VCaP (cell line): Measurements from ENCODE around the gene SLC8A3.

Experiments used
- H3K27ac ChIP-seq: fragments of 450-650 bp; 2 replicates; pipeline ENCODE4 v1.5.1; 2017
- TF ChIP-seq, protein P1 (sequence below): fragments of 450-650 bp; conservative IDR thresholded peaks from 2 replicates; pipeline ENCODE4 v1.5.1; 2017; ENCODE audit warnings: mild to moderate bottlenecking, moderate library complexity

Gene SLC8A3

DNA sequence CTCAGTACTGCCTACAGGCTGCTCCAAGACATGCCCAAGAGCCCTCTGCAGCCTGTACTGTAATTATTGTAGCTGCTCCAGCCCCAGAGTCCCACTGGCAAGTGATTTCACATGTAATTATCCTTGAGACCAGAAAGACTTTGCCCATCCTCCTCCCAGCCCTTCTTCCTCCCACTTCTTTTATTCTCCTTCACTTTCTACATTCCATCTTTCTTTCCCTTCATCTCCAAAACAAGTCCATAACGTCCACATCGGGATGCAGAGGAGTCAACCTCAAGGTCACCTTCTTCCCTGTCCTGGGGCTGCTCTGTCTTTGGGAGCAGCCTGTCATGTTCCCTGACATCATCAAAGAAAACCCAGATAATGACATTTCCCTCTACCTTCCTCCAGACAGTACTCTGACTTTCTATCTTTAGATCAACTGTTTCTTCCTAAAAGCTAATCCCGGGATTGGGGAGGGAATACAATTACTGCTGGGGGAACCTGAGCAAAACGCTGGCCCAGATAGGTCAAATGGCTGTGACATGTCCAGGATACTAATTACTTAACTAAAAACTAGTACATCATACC lies 39.1 kb downstream of the SLC8A3 start:
- TF ChIP-seq, protein P1, sequence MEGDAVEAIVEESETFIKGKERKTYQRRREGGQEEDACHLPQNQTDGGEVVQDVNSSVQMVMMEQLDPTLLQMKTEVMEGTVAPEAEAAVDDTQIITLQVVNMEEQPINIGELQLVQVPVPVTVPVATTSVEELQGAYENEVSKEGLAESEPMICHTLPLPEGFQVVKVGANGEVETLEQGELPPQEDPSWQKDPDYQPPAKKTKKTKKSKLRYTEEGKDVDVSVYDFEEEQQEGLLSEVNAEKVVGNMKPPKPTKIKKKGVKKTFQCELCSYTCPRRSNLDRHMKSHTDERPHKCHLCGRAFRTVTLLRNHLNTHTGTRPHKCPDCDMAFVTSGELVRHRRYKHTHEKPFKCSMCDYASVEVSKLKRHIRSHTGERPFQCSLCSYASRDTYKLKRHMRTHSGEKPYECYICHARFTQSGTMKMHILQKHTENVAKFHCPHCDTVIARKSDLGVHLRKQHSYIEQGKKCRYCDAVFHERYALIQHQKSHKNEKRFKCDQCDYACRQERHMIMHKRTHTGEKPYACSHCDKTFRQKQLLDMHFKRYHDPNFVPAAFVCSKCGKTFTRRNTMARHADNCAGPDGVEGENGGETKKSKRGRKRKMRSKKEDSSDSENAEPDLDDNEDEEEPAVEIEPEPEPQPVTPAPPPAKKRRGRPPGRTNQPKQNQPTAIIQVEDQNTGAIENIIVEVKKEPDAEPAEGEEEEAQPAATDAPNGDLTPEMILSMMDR = no peak
- H3K27ac ChIP-seq = no peak overlapping the region

DNA sequence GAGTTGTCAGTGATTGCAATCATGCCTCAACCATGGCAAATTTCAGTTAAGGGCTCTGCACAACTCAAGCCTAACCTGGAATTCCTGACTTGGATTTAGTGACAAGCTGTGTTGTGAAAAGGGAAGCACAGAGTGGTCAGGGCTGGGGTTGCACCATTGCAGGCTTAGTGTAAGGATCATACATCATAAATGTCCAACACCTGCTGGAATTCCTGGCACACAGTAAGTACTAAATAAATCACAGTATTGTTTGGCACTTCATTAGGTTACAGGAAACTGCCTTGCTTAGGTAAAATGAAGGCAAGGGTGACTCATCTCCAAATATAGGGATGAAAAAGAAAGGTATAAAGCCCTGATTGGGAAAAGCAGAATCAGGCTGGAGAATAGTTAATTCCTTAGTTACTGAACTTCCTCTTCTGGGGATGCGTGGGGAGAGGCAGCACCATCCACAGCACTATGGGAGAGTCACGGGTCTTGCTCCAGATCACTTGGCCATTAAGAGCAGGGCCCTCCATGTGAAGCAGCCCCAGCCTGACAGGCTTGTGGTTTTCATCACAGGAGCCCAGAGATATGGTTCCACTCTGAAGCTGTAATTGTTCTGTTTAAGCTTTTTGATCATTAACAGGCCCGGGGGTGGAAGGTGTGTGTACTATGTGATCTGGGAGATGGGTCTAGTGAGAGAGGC lies 39.7 kb downstream of the SLC8A3 start:
- H3K27ac ChIP-seq = no peak overlapping the region
- TF ChIP-seq, protein P1 = no peak

DNA sequence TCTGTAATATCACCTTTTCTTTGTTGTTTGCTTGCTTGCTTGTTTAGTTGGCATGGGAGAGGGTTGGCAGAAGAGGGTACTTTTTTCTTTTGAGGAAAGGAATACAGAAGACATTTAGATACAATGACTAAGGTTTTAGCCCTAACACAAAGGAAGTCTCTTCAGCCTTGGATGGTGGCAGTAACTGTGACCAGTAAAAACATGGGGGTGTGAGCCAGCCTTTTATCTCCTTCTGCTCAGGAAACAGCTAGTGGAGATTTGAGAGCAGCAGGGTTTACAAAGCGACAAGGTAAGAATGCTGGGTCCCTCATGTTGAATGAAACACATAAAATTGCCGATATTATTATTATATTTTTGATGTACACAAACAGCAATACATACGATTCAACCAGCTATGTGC lies 40.4 kb downstream of the SLC8A3 start:
- no peak overlapping the region for H3K27ac ChIP-seq
- TF ChIP-seq, protein P1 = no peak

DNA sequence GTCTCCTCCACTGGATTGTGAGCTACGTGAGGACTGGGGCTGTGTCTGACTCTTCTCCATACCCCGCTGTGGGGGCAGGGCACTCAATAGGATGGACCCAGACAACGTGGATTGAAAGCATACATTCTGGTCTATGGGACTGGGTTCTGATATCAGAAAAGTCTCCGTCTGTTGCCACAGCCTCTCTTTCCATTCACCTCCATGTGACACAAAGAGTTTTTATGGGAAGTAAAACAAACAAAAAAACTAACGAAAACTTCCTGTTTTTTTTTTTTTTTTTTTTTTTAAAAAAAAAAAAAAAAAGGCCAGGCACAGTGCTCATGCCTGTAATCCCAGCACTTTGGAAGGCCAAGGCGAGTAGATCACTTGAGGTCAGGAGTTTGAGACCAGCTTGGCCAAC lies 44.7 kb downstream of the SLC8A3 start:
- TF ChIP-seq, protein P1 = no peak
- no peak overlapping the region for H3K27ac ChIP-seq

DNA sequence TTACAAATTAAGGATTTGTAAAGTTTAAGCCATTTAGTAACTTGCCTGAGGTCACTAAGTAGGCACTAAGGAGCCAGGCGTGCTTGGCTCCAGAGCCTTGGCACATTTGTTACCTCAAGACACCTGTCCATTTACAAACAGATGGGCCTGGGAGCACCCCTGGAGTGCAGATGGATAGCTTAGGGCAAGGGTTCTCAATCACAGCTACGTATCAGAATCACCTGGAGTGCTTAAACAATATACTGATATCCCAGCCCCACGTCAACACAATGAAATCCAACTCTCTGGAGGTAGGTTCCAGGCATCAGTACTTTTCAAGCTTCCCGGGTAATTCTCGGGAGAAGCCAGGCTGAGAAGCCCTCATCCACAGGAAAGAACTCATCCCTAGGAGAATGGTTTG lies 45.4 kb downstream of the SLC8A3 start:
- H3K27ac ChIP-seq = no peak overlapping the region
- TF ChIP-seq, protein P1 = no peak

DNA sequence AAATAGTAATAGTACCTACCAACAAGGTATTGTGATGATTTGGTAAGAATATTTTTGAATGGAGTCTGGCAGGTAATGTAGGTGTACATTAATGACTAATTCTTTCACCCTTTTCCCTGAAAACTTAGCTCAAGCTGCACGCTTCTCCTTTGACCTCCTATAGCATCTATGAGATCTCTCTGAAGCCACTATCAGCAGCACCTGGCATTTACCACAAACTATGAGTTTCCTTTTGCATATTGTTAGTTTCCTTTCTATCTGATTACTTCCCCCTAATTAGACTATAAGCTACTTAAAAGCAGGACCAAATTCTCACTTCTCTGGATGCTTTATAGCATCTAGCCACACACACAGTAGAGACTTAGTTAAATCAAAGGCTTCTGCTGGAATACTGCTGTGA lies 48.1 kb downstream of the SLC8A3 start:
- TF ChIP-seq, protein P1 = no peak
- H3K27ac ChIP-seq = no peak overlapping the region

DNA sequence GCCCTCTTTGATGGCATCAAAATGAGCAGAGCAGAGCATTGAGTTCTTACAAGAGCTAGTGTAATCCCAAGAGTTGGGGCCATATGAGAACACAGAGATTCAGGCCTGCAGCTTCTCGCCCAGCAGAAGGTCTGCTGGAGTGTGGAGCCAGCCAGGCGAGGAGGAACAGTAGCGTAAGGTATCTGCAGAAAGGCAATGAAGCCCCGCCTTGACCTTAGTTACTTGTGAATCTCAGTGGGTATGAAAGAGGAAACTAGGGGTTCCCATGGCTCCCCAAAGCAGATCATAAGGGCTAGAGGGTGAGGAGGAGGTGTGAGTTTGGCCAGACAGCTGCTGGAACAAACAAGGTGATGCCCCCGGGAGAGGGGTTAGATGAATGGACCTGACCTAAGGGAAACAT lies 49.4 kb downstream of the SLC8A3 start:
- TF ChIP-seq, protein P1 = no peak
- H3K27ac ChIP-seq = no peak overlapping the region
